ENCODE data around the gene HMX1. TPM values are rescaled to one million over a fixed set of nuclear protein-coding genes. Genes with fewer than 3 reads are reported as not detected.

Gene HMX1
- total and polyA plus RNA-seq, 2 donors, result 0.26 TPM; not detected in 1

GRCh38 chr4:8836664-8837171 is 34.9 kb downstream of the HMX1 start:
- H3K36me3 ChIP-seq (ENCODE audit: insufficient read depth), result no peaks in the 10 kb centered on the region
- no peak for DNase-seq (ENCODE audit: extremely low spot score)
- 77% methylated on average over 18 of the region's 18 CpGs for WGBS
- H3K4me3 ChIP-seq (ENCODE audit: low read depth, low read length), result no peak overlapping the region
- H3K27ac ChIP-seq (ENCODE audit: low read depth), result no peak overlapping the region
- no peaks in the 10 kb centered on the region for H3K4me1 ChIP-seq (ENCODE audit: insufficient read depth)

DNA sequence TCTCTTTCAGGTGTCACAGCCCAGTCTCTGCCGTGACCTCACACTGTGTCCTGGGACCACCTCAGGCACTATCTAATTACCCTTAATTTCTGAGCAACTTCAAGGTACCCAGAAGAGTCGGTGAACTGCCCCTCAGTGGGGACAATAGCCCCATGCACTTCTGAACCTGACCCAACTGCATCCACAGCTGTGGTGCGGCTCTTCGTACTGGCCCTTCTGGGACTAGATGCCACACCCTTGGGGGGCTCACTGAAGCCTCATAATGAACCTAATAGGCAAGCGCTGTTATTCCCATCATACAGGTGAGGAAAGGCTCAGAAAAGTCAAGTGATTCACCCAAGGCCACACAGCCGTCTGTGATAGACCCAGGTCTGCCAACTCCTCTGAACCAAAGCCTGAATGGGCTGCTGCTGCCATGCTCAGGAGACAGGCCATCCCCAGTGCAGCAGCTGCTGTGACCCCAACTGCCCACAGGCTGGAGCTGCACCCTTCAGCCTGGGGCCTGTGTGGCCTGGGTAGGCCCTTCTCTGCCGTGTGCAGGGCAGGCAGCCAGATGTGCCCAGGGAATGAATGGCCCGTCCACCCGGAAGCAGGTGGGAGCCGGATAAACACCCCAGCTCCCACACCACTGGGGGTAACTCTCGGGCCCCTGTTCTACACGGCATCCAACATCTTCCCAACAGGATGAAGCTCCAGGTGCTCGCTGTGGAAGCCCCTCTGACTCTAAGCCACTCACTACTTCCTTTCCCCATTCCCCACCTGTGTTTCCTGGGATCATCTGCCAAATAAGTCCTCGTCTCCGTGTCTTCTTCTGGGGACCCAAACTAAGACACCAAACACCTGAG is 35.9 kb downstream of the HMX1 start:
- no peaks in the 10 kb centered on the region for H3K4me1 ChIP-seq (ENCODE audit: insufficient read depth)
- 79% methylated on average over 15 of the region's 15 CpGs for WGBS
- no peak overlapping the region for H3K4me3 ChIP-seq (ENCODE audit: low read depth, low read length)
- DNase-seq (ENCODE audit: extremely low spot score), result no peak
- no peak overlapping the region for H3K27ac ChIP-seq (ENCODE audit: low read depth)
- no peaks in the 10 kb centered on the region for H3K36me3 ChIP-seq (ENCODE audit: insufficient read depth)

GRCh38 chr4:8834681-8835220 is 36.9 kb downstream of the HMX1 start:
- Histone ChIP-seq H3K4me3 (ENCODE audit: low read depth, low read length) (no peak overlapping the region), H3K36me3 (ENCODE audit: insufficient read depth) (no peaks in the 10 kb centered on the region), H3K4me1 (ENCODE audit: insufficient read depth) (no peaks in the 10 kb centered on the region), H3K27ac (ENCODE audit: low read depth) (no peak overlapping the region)
- no peak for DNase-seq (ENCODE audit: extremely low spot score)
- 42% methylated on average over 11 of the region's 11 CpGs for WGBS

DNA sequence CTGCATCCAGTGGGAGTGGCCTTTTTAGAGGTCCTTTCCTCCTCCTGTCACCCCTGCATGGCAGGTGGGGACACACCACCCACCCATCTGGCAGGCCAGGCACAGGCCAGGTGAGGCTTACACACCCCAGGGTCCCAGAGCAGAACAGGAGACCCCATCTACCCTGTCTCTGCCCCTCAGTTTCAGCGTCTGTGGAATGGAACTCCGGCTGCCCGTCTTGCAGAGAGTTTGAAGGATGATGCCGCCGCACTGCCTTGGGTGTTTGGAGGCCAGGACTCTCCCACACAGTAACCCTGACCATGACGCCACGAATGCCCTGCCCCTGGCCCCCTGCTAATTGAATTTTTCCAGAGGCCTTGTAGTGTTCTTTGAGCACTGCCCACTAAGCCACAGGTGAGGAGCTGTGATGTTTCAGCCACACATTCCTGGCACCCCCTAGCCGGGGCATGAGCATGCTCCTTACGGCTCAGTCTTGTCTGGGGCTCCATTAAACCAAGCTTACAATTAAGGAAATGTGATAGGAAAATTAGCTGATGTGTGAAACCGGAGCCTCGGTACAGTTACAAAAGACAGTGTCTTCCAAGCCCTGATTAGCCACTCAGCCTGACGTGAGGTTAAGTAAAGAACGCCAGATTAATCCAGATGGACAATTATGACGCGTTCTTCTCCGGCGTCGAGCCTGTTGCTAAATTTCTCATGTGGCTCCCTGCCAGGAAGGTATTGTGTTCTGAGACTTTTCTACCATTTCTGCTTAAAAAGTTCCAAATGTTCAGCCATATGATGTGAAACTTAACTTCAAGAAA is 39.3 kb downstream of the HMX1 start:
- Histone ChIP-seq H3K27ac (ENCODE audit: low read depth) (no peak overlapping the region), H3K36me3 (ENCODE audit: insufficient read depth) (no peaks in the 10 kb centered on the region), H3K4me3 (ENCODE audit: low read depth, low read length) (no peak overlapping the region), H3K4me1 (ENCODE audit: insufficient read depth) (no peaks in the 10 kb centered on the region)
- no peak for DNase-seq (ENCODE audit: extremely low spot score)
- 57% methylated on average over 18 of the region's 18 CpGs for WGBS

- Histone ChIP-seq H3K36me3 (ENCODE audit: insufficient read depth) (no peaks in the 10 kb centered on the region), H3K4me1 (ENCODE audit: insufficient read depth) (no peaks in the 10 kb centered on the region), H3K27ac (ENCODE audit: low read depth) (no peak overlapping the region), H3K4me3 (ENCODE audit: low read depth, low read length) (no peak overlapping the region)
- 79% methylated on average over 13 of the region's 13 CpGs for WGBS
- no peak for DNase-seq (ENCODE audit: extremely low spot score)
These were observed 40.2 kb downstream of the HMX1 start for GRCh38 chr4:8831221-8832112.

GRCh38 chr4:8830611-8831200 is 40.9 kb downstream of the HMX1 start:
- no peaks in the 10 kb centered on the region for H3K36me3 ChIP-seq (ENCODE audit: insufficient read depth)
- no peak for DNase-seq (ENCODE audit: extremely low spot score)
- H3K27ac ChIP-seq (ENCODE audit: low read depth), result no peak overlapping the region
- no peak overlapping the region for H3K4me3 ChIP-seq (ENCODE audit: low read depth, low read length)
- WGBS, result 81% methylated on average over 11 of the region's 11 CpGs
- H3K4me1 ChIP-seq (ENCODE audit: insufficient read depth), result no peaks in the 10 kb centered on the region

- H3K36me3 ChIP-seq (ENCODE audit: insufficient read depth), result no peaks in the 10 kb centered on the region
- WGBS, result 58% methylated on average over 7 of the region's 7 CpGs
- no peak overlapping the region for H3K27ac ChIP-seq (ENCODE audit: low read depth)
- DNase-seq (ENCODE audit: extremely low spot score), result no peak
- no peak overlapping the region for H3K4me3 ChIP-seq (ENCODE audit: low read depth, low read length)
- H3K4me1 ChIP-seq (ENCODE audit: insufficient read depth), result no peaks in the 10 kb centered on the region
These were observed 41.6 kb downstream of the HMX1 start for GRCh38 chr4:8830056-8830455.

DNA sequence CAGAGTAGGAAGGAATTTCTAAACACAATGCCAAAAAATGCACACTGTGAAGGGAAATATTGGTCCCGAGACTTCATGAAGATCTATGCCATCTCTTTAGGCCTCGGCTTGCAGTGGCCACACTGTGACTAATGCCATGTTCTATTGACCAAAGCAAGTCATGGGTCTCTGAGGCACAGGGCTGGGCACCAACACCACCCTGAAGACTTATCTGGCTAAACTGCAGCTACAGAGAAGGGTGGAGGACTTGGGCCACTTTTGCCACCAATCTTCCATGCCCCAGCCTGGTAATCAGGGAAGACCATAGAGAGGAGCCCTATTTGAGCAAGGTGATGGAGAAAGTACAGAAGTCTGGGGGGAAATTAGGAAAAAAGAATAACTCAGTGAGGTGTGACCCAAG is 42.1 kb downstream of the HMX1 start:
- 82% methylated on average over 2 of the region's 2 CpGs for WGBS
- DNase-seq (ENCODE audit: extremely low spot score), result no peak
- no peaks in the 10 kb centered on the region for H3K36me3 ChIP-seq (ENCODE audit: insufficient read depth)
- no peaks in the 10 kb centered on the region for H3K4me1 ChIP-seq (ENCODE audit: insufficient read depth)
- H3K4me3 ChIP-seq (ENCODE audit: low read depth, low read length), result no peak overlapping the region
- H3K27ac ChIP-seq (ENCODE audit: low read depth), result no peak overlapping the region

DNA sequence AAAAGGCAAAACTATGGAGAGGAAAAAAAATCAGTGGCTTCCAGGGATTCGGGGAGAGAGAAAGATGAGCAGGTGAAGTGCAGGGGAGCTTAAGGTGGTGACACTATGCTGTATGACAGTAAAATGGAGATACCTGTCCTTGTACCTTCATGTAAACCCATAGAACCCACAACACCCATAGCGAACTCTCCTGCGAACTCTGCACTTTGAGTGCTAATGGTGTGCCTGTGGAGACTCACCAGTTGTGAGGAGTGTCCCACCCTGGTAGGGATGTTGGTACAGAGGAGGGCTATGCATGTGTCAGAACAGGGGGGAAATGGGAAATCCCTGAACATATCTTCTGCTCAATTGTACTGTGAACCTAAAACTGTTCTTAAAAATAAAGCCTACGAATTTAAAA is 42.8 kb downstream of the HMX1 start:
- Histone ChIP-seq H3K36me3 (ENCODE audit: insufficient read depth) (no peaks in the 10 kb centered on the region), H3K27ac (ENCODE audit: low read depth) (no peak overlapping the region), H3K4me3 (ENCODE audit: low read depth, low read length) (no peak overlapping the region), H3K4me1 (ENCODE audit: insufficient read depth) (no peaks in the 10 kb centered on the region)
- 83% methylated on average over 4 of the region's 4 CpGs for WGBS
- no peak for DNase-seq (ENCODE audit: extremely low spot score)

DNA sequence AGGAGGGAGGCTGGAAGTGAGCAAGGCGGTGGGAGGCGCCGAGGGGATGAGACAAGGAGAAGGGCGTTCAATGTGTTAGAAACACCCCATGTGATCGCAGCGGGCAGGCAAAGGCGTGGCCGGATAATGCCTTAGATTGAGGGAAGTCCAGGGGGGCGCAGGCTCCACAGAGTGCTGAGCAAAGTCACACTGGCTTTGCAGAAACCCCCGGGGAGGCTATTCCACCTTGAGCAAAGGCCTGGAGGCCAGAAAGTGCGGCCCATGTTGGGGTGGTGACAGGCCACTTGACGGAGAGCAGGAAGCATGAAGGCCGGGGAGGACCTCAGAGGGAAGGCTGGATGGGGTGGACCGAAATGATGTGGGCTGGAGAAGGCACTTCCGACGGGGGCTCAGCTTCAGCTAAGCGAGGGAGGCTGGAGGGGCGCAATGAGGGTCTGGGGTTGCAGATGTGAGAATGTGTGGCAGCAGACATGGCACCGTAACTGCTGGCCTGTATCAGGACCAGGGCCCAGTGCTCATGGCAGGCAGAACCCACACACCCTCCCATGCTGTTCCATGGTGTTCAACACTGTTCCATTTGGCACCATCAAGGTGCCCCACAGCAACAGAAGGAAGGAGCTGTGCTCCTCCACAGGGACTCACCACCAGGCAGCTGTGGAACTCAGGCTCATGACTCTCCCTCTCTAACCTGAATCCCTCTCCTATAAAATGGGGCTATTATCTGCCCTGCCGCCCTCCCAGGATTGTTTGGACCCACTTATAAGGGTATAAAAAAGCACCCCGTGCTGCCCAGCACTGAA is 50.3 kb downstream of the HMX1 start:
- Histone ChIP-seq H3K4me3 (ENCODE audit: low read depth, low read length) (no peak overlapping the region), H3K27ac (ENCODE audit: low read depth) (no peak overlapping the region), H3K36me3 (ENCODE audit: insufficient read depth) (no peaks in the 10 kb centered on the region), H3K4me1 (ENCODE audit: insufficient read depth) (no peaks in the 10 kb centered on the region)
- DNase-seq (ENCODE audit: extremely low spot score), result no peak
- 80% methylated on average over 21 of the region's 21 CpGs for WGBS

GRCh38 chr4:8820178-8821102 is 51.2 kb downstream of the HMX1 start:
- Histone ChIP-seq H3K4me1 (ENCODE audit: insufficient read depth) (no peaks in the 10 kb centered on the region), H3K36me3 (ENCODE audit: insufficient read depth) (no peaks in the 10 kb centered on the region), H3K27ac (ENCODE audit: low read depth) (no peak overlapping the region), H3K4me3 (ENCODE audit: low read depth, low read length) (no peak overlapping the region)
- WGBS, result 81% methylated on average over 30 of the region's 30 CpGs
- no peak for DNase-seq (ENCODE audit: extremely low spot score)

All from urinary bladder (tissue), 4 donors.